Measurements from ENCODE around the gene PPP2R1B. TPM values are rescaled to one million over a fixed set of nuclear protein-coding genes. Genes with fewer than 3 reads are reported as not detected.

The PPP2R1B gene
- total and polyA plus RNA-seq, 2 of the 8 experiments (the other 6 are each of a cell fraction or from before 2014, with no cell fraction given) = 25.8 to 87.0 TPM

- TF ChIP-seq MAX (IDR thresholded peaks at IDR 0.05) (no peak), SIN3A (conservative IDR thresholded peaks at IDR 0.05 in 1 of 2, IDR thresholded peaks at IDR 0.05 in 1 of 2; ENCODE audit: low read depth in 1 of 2, low read length in 2 of 2) (no peak)
- FAIRE-seq = no peak
- Histone ChIP-seq H3K9ac (replicated peaks in 1 of 4; ENCODE audit: extremely low read depth in 1 of 4, low read depth in 3 of 4, low read length in 3 of 4) (no peak overlapping the region), H3K14ac (ENCODE audit: insufficient read length) (no peak overlapping the region), H3K27me3 (replicated peaks in 1 of 4; ENCODE audit: control insufficient read depth in 3 of 4, extremely low read depth in 1 of 4, insufficient read depth in 3 of 4, low read length in 3 of 4) (no peaks in the 10 kb centered on the region), H3K23ac (ENCODE audit: insufficient read length) (no peak overlapping the region), H3K9me3 (ENCODE audit: insufficient read depth in 2 of 2, low read depth in 1 of 2, low read length in 1 of 2) (no peaks in the 10 kb centered on the region), H3K4me1 (replicated peaks in 1 of 4; ENCODE audit: control insufficient read depth in 3 of 4, insufficient read depth in 4 of 4, low read length in 3 of 4) (peaks cover 0 to 5% (median 4%) of the 10 kb centered on the region in 4 experiments; a peak in 2 of 7 replicates), H2AK5ac (ENCODE audit: low read depth, low read length) (no peak overlapping the region), H3K56ac (replicated peaks; ENCODE audit: insufficient read length, low read depth, low read length) (no peak overlapping the region), H4K8ac (ENCODE audit: extremely low read depth, insufficient read depth, low read length) (no peak overlapping the region), H2BK15ac (ENCODE audit: low read length) (no peak overlapping the region), H3K23me2 (ENCODE audit: low read depth, low read length) (no peaks in the 10 kb centered on the region), H4K91ac (replicated peaks; ENCODE audit: insufficient read length, low read length) (no peak overlapping the region), H2BK5ac (ENCODE audit: low read depth, low read length) (no peak overlapping the region), H3K79me1 (ENCODE audit: low read depth, low read length) (no peaks in the 10 kb centered on the region), H4K20me1 (replicated peaks in 1 of 2; ENCODE audit: control insufficient read depth in 1 of 2, insufficient read depth in 2 of 2, low read length in 2 of 2) (no peaks in the 10 kb centered on the region), H2AFZ (ENCODE audit: low read length) (no peak overlapping the region), H3K4ac (replicated peaks; ENCODE audit: insufficient read length, low read depth, low read length) (no peak overlapping the region), H3K18ac (ENCODE audit: extremely low read depth, low read length) (no peak overlapping the region), H3K4me3 (ENCODE audit: extremely low read depth in 1 of 4, insufficient read depth in 2 of 4, low read depth in 3 of 4, low read length in 4 of 4) (no peak overlapping the region), H4K5ac (ENCODE audit: insufficient read length, low read depth, low read length) (no peak overlapping the region), H2BK20ac (ENCODE audit: low read length) (no peak overlapping the region), H2BK12ac (ENCODE audit: low read depth, low read length) (no peak overlapping the region), H3K27ac (ENCODE audit: low read depth, low read length) (no peak overlapping the region), H3K36me3 (ENCODE audit: control insufficient read depth in 2 of 4, insufficient read depth in 4 of 4, low read length in 3 of 4) (no peaks in the 10 kb centered on the region), H2BK120ac (replicated peaks; ENCODE audit: low read depth, low read length) (no peak overlapping the region), H3K4me2 (ENCODE audit: insufficient read depth in 1 of 2, low read depth in 2 of 2, low read length in 2 of 2) (no peak overlapping the region), H3K79me2 (ENCODE audit: control insufficient read depth in 1 of 2, insufficient read depth in 2 of 2, low read length in 2 of 2) (no peaks in the 10 kb centered on the region)
- WGBS, 2 experiments (ENCODE audit: extremely low coverage in 1 of 2, insufficient coverage in 1 of 2, insufficient read length in 1 of 2, insufficient replicate concordance in 2 of 2, low coverage in 1 of 2, low lambda C conversion rate in 2 of 2, missing lambda C conversion rate in 1 of 2) = 83% methylated on average over 1 of the region's 1 CpG; no CpG with 5 or more reads in 1 of the 2 experiments
- no peak for DNase-seq (ENCODE audit: low read depth in 1 of 2, low spot score in 2 of 2)
- ChIA-PET POLR2A (ENCODE audit: partially characterized antibody) (interaction anchor here (0.7 to 1.1 kb wide), 3 partner anchors 13 to 68 kb away, joined by 3 read pairs; no protein-coding TSS in a partner anchor), CTCF (ENCODE audit: partially characterized antibody) (no interaction called here)
Observed at GRCh38 chr11:111696556-111696955, 69.6 kb downstream of the PPP2R1B start.

All from H1 (cell line).